Stimulated activated CD8-positive, alpha-beta memory T cell treated with anti-CD3 and anti-CD28 coated beads, Interleukin-4, amount 100 ng/mL, for 1 hour (primary cell): ENCODE results near the gene ATXN1.
"Not testable (repeated sequence)": the region's sequence is repeated elsewhere in the genome, so short reads cannot be mapped to it uniquely, and the experiment has no call there.

Experiments used
- DNase-seq, 2 donors: peaks; one replicate each; pipeline ENCODE4 v3.0.0-alpha.2; 2020; ENCODE audit warnings: low read depth in 2 of 2, low spot score in 1 of 2

ATXN1 gene

DNA sequence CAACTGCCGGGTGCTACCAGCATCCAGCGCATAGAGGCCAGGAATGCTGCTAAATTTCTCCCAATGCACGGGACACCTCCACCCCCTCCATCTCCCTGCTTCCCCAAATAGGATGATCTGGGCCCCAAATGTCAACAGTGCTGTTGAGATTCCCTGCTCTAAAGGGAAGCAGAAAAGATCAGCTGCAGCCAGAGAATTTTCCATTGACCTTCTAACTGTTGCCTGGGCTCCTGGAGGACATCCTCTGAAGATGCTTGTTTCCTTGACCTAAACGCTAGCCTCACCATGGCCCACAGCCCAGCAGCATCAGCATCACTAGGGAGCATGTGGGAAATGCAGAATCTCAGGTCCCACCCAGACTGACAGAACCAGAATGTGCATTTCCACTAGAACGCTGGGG is 361.6 kb downstream of the ATXN1 start:
- DNase-seq, result no peak

DNA sequence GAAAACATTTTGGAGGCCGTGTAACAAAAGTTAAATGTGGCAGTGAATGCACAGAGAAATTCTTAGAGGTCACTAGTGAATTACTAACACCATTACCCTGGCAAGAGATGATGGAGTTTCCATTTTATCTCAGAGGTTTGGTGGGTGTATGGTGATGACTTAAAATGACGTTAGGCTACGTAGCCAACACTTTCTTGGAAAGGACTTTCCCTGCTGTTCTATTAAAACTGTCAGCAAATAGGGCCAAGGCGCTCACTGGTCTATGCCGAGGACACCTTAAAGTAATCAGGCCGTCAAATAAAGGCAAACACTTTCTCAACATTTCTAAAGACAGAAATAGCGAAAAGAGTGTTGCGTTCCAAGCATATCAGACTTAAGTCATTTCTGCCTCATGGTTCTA is 362.1 kb downstream of the ATXN1 start:
- DNase-seq, result no peak

DNA sequence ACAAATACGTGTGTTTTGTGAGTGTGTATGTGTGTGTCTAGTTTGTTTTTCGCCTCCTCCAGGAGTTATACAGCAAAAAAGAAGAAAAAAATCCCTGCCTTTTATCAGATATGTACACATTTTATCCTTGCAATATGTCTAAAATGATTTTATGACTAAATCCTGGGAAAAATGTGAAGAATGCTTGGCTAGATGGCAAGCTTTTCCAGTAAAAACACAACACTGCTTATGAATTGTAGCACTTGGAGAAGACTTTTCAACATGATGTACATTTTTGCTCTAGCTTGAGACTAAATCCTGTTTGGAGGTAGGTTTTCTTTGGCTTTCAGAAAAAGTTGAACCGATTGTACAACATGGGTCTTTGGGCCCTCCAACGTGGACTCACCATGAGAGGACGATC is 362.7 kb downstream of the ATXN1 start:
- no peak for DNase-seq

DNA sequence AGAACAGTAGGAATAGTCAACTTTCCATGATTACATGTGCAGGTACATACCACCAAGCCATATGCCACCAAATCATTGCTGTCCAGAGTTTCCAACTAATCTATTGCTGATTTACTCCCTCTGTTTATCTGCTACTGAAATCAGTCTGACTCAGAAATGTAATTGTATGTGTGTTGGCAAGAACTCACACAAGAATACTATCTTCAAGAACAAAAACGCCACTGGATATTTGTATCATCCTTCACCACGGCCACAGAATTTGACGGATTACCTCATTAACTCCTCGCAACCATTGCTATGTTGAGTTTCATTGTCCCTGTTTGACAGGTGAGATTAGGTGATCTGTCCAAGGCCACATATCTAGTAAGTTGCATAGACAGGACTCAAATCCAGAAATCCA is 363.6 kb downstream of the ATXN1 start:
- DNase-seq, result no peak

DNA sequence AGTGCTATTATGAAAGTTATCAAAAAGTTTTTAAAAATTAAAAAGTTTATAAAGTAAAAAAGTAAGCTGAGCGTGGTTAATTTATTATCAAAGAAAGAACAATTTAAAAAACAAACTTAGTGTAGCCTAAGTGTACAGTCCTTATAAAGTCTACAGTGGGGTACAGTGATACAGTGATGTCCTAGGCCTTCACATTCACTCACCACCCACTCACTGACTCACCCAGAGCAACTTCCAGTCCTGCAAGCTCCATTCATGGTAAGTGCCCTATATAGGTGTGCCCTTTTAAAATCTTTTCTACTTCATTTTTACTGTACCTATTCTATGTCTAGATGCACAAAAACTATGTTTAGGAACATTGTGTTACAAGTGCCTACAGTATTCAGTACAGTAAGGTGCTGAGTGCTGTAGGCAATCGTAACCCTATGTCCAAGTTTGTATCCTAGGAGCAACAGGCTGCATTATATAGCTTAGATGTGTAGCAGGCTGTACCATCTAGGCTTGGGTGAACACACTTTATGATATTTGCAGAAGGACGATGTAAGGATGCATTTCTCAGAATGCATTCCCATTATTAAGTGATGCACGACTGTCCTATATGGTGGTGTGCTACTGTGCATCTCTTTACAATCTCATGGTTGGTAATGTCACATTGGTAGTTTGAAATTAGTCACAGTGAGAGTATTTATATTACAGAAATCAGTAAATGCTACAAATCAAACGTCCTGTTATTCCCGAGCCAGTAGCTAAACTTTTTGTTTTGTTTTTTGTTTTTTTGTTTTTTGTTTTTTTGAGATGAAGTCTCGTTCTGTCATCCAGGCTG is 364.6 kb downstream of the ATXN1 start:
- no peak for DNase-seq

DNA sequence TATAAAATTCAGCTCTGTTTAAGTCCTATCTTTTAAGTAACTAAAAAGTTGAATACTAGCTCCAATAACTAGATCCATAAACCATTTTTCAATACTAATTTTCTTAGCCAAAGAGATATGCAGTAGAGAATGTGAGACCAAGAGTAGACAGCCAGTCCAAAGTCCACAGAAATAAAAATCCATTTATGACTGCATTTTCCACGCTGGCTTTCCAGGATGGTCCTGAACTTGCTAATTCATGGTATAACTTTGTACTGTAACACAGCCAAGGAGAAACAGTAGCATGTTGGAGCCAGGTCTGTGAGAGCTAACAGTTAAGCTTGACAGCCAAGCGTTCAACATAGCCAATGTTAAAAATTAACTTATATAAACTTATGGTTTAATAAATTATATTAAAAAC is 366.6 kb downstream of the ATXN1 start:
- no peak for DNase-seq

DNA sequence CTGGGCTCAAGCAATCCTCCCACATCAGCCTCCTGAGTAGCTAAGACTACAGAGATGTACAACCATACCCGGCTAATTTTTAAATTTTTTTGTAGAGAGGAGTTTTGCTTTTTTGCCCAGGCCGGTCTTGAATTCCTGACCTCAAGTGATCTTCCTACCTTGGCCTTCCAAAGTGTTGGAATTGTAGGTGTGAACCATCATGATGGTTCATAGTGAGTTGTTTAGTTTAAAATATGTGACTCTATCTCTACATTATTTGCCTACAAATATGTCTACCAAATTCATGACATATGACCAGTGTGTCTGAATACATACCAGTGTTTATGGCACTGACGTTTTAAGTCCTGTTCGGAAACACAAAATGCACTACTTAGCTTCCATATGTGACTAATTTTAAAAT is 367.9 kb downstream of the ATXN1 start:
- no peak for DNase-seq

DNA sequence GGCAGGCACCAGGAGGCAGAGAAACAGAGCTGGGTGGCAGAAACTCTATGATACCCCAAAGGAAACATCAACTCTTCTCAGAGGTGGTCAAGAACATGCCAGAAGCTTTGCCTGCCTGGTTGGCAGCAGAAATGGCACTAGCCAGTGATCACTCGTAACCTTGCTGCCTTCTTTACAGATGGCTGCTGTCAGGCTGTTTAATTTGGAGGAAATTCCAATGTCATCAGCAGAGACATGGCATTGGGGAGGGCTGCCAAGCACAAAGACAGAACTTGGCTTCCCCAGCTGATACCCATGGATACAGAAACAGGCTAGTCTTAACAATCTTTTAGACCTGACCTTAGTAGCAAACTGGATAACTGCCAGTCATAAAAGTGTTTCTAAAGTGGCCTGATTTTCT is 369.2 kb downstream of the ATXN1 start:
- DNase-seq, result no peak

DNA sequence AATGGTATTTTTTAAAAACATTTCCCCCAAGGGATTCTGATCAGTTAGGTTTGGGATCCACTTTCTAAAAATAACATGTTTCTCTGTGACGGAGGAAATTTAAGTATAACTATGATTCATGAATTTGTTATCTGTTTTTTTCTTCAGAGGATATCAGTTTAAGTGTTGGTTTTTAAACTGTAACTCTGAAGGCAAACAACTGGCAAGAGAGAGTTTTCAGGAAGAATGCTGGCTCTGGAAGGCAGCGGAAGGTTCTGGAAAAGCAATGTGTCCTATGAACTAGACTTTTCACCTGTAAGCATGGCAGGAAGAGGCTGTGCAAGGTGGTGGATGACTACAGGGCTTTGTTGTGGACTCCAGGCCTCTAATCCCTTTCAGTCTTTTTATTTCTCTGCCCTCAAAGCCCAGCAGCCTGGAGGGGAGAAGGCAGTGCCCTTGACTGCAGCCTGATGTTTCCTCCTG is 369.8 kb downstream of the ATXN1 start:
- no peak for DNase-seq

DNA sequence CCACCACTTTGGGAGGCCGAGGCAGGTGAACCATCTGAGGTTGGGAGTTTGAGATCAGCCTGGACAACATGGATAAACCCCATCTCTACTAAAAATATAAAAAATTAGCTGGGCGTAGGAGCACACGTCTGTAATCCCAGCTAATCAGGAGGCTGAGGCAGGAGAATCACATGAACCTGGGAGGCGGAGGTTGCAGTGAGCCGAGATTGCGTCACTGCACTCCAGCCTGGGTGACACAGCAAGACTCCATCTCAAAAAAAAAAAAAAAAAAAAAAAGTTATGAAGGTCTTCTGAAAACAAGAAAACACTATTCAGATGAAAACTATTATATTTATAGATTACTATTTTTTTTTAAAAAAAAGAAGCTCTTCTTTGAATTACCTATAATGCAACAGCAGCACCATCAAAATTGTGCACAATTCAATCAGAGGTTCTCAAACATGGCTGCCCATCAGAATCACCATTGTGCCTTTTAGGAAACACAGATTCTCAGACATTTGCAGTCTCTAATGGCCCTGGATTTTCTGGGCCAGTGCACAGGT is 370.3 kb downstream of the ATXN1 start:
- DNase-seq, result not testable (repeated sequence)

DNA sequence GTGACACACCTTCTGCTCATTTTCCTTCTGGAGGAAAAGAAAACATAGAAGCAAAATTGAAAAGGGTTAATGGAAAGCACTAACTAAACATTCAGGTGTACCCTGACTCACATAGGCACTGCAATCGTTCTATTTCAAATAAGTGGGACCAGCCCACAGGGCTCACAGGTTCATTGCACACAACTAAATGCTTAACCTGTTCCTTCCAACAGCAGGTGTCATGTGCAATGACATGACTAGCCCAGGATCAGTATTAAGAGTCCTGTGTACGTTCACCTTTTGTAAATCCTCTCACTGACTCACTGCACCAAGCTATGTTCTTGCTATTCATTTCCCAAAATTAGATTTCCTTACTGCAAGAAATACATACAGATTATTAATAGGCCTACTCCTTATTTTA is 371.6 kb downstream of the ATXN1 start:
- DNase-seq, result no peak

DNA sequence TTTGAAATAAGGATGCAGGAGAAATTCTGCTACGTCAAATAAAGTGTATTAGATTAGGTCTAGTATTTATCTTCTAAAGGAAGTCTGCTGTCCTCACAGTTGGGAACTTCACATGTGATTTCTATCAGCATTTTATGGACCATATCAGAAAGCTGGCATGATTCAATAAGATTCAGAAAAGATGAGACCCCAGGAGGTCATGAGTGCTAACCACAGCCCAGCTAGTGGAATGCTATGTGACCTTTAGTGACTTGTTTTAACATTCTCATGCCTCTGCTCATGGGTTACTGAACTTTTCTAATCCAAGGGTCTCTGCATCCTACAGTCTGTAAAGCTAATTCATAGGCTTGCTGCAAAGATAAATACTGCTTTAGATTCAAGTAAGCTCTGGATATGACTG is 372.8 kb downstream of the ATXN1 start:
- no peak for DNase-seq

DNA sequence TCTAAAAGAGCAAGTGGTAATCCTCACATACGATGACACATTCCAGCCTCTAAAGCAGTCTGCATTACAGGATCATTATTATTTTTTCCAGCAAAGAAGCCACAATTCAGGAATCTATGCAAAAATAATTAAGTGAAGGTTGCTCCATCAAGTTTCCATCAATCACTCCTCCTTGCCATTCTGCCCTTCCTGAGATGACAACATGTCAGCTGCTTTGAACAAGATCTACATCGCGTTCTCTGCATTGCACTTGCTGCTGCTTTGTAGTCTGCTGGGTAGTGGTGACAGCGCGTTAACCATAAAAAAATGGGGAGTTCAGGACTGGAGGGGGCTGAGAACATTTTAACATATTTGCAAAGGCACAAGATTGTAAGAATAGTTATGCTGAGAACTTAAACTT is 375.2 kb downstream of the ATXN1 start:
- no peak for DNase-seq

DNA sequence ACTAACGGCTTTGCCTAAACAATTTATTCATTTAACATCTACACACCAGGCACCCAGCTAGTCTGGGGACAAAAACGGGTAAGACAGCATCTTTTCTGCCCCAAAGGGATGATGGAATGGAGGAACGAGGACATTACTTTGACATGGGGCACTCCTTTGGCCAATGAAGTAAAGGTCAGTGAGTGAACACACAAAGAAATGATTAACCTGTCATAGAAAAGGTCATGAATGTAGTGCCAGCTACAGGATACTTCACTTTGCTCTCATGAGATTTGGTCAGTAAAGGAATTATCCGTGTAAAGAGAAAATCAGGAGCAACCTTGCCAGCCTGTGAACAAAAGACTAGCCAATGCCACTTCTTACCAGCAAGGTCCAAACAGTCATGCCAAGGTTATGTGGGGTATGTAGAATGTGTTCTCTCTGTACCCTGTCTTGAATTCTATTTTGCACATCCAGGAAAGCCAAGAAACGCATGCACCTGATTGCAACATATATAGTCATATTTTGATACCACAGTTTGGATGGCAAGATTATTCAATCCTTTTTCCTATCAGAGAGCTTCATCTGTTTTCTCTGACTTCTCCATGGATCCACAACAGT is 377.6 kb downstream of the ATXN1 start:
- no peak for DNase-seq

DNA sequence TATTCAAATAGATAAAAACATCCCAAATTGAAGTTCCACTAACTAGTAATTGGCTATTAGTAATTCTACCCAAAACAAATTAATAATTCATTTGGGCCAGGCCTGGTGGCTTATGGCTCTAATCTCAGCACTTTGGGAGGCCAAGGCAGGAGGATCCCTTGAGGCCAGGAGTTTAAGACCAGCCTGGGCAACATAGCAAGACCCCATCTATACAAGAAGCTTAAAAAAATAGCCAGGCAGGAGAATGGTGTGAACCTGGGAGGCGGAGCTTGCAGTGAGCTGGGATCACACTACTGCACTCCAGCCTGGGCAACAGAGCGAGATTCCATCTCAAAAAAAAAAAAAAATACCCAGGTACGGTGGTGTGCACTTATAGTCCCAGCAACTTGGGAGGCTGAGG is 379.3 kb downstream of the ATXN1 start:
- not testable (repeated sequence) for DNase-seq

DNA sequence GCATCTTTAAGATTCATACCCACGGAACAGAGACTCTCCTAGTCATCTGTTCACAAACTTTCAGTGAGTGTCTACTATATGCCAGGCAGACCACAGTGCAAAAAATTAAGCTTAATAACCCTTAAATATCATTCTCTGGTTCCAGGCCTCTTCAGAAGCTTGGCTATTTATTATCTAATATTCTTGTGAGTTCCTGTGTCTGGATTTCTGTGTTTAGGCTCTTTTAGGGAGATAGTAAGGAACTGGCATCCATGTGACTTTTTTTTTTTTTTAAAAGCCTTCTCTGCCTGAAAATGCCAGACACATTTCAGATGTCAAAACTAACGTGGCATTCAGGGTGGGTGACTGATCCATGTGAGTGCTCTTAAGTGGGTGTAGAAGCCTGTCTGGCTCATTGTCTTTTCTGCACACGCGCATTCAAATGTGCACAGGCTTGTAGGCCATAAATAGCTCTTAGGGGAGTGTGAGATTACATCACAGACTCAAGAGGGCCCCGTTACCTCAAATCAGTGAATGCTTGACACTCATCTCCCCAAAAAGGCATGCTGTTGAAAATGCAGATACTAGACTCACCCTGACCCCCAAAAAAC is 380.9 kb downstream of the ATXN1 start:
- DNase-seq, result no peak

DNA sequence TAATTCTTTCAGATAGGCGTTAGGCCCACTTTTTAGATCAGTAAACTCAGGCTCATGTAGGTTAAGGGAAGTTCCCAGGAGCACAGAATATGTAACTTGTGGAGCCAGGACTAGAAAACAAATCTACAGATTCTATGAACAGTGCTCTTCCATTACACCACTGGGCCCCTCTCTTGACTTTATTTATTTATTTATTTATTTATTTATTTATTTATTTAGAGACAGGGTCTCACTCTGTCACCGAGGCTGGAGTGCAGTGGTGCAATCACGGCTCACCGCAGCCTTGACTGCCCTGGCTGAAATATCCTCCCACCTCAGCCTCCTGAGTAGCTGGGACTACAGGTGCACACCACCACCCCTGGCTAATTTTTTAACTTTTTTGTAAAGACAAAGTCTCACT is 382.9 kb downstream of the ATXN1 start:
- DNase-seq, result not testable (repeated sequence)

DNA sequence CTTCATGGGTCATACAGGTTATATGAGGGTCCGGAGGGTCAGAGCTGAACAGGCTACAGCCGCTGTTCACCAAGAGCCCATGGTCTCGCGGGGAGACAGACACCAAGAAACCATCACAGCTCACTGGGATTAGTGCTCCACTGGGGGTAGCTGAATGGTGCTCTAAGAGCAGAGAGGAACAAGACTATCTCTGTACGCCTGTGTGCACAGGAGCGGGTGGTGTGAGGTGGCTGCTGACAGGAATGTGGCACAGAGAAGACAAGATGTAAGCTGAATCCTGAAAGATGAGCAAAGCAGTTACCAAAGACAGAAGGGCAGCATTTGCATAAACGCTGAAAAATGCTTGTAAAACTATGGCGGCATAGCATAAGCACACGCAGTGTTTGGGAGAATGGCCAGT is 383.8 kb downstream of the ATXN1 start:
- DNase-seq, result no peak

DNA sequence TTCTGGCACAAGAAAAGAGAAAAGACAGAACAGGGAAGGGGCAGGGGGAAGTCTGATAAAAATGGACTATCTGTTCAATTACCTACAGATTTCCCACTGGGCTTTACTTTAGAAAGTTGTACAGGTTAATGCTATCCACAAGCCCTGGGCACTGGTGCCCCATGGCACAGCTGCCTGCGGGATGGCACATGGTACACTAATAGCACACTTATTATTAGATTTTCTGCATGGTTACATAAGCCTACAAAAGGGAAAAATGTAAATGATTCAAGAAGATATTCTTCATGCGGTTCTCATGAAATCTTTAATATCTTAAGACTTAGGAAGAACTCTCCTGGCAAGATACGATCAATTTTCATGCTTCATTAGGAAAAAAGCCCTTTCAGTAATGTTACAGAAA is 385.4 kb downstream of the ATXN1 start:
- no peak for DNase-seq

DNA sequence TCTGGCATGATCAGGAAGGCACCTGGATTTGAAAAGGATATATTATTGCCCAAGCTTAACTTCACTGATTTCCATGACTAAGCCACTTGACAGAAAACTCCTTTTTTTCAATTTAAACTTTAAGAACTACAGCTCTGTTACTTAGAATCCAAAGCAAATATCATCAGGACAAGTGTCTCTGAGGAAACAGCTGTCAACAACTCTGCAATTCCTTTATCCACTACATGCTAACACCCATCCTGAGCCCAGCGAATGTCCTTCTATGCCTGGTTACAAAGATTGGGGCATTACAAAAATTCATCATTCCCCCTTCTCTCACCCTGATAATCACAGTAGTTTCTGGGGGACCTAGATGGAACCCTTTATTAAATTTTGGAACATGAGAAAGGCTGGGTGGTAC is 386.1 kb downstream of the ATXN1 start:
- DNase-seq, result no peak

DNA sequence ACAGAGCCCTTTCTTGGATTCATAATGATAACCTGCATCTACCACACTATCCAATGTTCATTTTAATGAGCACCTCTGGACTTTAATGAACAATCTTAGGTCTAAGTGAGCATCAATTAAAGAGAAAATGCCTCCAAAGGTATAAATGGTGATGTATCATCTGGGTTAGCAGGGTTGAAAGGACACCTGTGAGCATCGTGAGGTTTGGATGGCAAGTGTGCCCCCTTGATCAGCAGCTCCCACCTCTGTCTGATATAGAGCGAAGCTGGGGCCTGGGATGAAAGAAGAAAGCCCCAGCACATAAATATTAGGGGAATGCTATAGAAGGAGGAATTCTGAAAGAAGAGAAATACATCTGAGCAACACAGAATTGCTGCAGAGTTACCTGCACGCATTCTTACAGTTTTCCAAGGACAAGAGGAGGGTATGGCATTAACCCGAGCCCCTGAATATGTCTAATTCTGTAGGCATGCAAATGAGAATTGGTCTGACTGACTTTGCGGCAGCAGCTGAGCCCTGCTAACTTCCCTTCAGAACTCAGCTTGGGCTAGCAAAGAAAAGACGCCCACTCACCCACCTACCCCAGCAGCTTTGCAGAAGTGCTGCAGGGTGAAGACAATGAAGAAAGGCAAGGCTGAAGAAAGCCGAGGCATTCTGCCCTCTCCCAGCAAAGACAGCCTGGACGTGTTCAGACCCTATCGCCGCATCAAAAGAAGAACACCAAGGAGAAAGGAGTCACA is 386.6 kb downstream of the ATXN1 start:
- DNase-seq, result no peak

DNA sequence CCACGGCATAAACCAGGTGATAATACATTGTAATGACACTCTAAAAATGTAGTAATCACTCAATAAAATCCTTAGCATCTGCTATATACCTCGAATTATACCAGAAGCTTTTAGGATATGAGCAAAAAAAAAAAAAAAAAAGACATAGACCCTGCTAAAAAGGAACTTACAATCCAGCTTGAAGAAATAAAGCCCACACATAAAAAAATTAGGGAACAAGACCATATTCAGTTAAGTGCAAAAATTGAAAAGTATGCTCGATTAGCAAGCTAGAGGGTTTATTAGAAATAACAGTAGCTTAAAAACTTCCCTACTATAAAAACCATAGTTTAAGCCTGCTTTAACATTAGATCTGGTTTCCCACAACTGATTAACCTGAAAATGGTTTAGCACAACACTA is 387.2 kb downstream of the ATXN1 start:
- DNase-seq, result no peak
